Naive thymus-derived CD8-positive, alpha-beta T cell (primary cell): ENCODE data around the gene TRERF1. TPM values are rescaled to one million over a fixed set of nuclear protein-coding genes. Genes with fewer than 3 reads are reported as not detected.

ENCODE experiments used
- ATAC-seq, 2 donors: fragments of 150-1000 bp; cut with Tn5 transposase in 1 of 2; sonication (Bioruptor Pico), chemical (Tn5 transposase) in 1 of 2; 1 replicate in 1 of 2; 2 replicates in 1 of 2; pipeline ENCODE4 v1.10.0; 2021; ENCODE audit warnings: mild to moderate bottlenecking in 2 of 2, moderate library complexity in 2 of 2
- POLR2A ChIA-PET: fragments of 350-600 bp; sonication (Branson Sonifier 250); formaldehyde crosslinking; loops from one replicate; lab custom pipeline; 2021; ENCODE audit warnings: antibody characterized with exemption; lab: Charles Lee
- DNase-seq, 10 donors: peaks; one replicate each; pipeline versions ENCODE4 v3.0.0 to v3.0.0-alpha.2; 2020 to 2022
- H3K27ac Mint-ChIP-seq, 10 donors: one replicate each; pipeline ENCODE4 v1.8.0; 2020 to 2022; ENCODE audit warnings: mild to moderate bottlenecking in 10 of 10, mixed read lengths in 10 of 10, moderate library complexity in 4 of 10, inconsistent platforms in 1 of 10
- H3K27me3 Mint-ChIP-seq, 5 donors: one replicate each; pipeline ENCODE4 v1.8.0; 2021 to 2022; ENCODE audit warnings: mixed read lengths in 5 of 5
- H3K36me3 Mint-ChIP-seq, 3 donors: one replicate each; pipeline ENCODE4 v1.8.0; 2020 to 2022; ENCODE audit warnings: mixed read lengths in 3 of 3, mild to moderate bottlenecking in 2 of 3, inconsistent platforms in 1 of 3
- H3K4me1 Mint-ChIP-seq, 4 donors: one replicate each; pipeline ENCODE4 v1.8.0; 2021 to 2022; ENCODE audit warnings: mixed read lengths in 4 of 4
- H3K4me3 Mint-ChIP-seq, 10 donors: one replicate each; pipeline ENCODE4 v1.8.0; 2020 to 2022; ENCODE audit warnings: mild to moderate bottlenecking in 10 of 10, mixed read lengths in 10 of 10, moderate library complexity in 6 of 10, inconsistent platforms in 1 of 10
- H3K9me3 Mint-ChIP-seq, 9 donors: one replicate each; pipeline ENCODE4 v1.8.0; 2020 to 2022; ENCODE audit warnings: mixed read lengths in 9 of 9, mild to moderate bottlenecking in 3 of 9, inconsistent platforms in 1 of 9, moderate library complexity in 1 of 9
- polyA plus RNA-seq, 3 donors: library from polyadenylated mRNA; unstranded; fragments of 300-500 nt; fragmentation: Illumina TruSeq; gene quantifications; one replicate each; pipeline ENCODE4 v1.2.3, GENCODE V29; 2021
- total RNA-seq, 8 experiments: library from RNA in 2 of 8; stranded (reverse) in 2 of 8; gene quantifications; one replicate each; pipeline ENCODE4 v1.2.3 and lab custom pipeline; 2021 to 2026

The TRERF1 gene
- total and polyA plus RNA-seq, 5 experiments from 2014 or later = 3.8 to 18.2 (median 7.1) TPM

- peaks cover 0 to 49% (median 25%) of the 10 kb centered on the region in 3 donors for H3K36me3 Mint-ChIP-seq
- H3K4me1 Mint-ChIP-seq = peaks cover 34 to 66% (median 63%) of the 10 kb centered on the region in 4 donors
- POLR2A ChIA-PET = interaction anchor here (1.3 to 2.4 kb wide), 2 partner anchors 13 to 95 kb away, joined by 8 read pairs; no protein-coding TSS in a partner anchor
- peak overlapping the region in 8 of 10 donors; percentile 16 to 77 (median 62) for H3K4me3 Mint-ChIP-seq
- H3K27ac Mint-ChIP-seq = peak overlapping the region; percentile 12 to 91 (median 82)
- DNase-seq (no peak), ATAC-seq (no peak)
- H3K27me3 Mint-ChIP-seq = no peaks in the 10 kb centered on the region
- H3K9me3 Mint-ChIP-seq = no peaks in the 10 kb centered on the region
Observed at GRCh38 chr6:42294759-42295158, 157.0 kb downstream of the TRERF1 start.

GRCh38 chr6:42293386-42293977 lies 158.2 kb downstream of the TRERF1 start:
- no peaks in the 10 kb centered on the region for H3K27me3 Mint-ChIP-seq
- H3K27ac Mint-ChIP-seq = peak overlapping the region; percentile 70 to 93 (median 92)
- H3K9me3 Mint-ChIP-seq = no peaks in the 10 kb centered on the region
- peak overlapping the region; percentile 64 to 81 (median 74) for H3K4me3 Mint-ChIP-seq
- DNase-seq (peak in 1 of 10 donors; percentile 17), ATAC-seq (peak; percentile 35 to 57)
- POLR2A ChIA-PET = interaction anchor here (0.8 to 2.4 kb wide), 6 partner anchors 8 to 159 kb away, joined by 3 to 8 read pairs (median 6); no protein-coding TSS in a partner anchor
- peaks cover 0 to 44% (median 21%) of the 10 kb centered on the region in 3 donors for H3K36me3 Mint-ChIP-seq
- H3K4me1 Mint-ChIP-seq = peaks cover 36 to 73% (median 71%) of the 10 kb centered on the region in 4 donors

GRCh38 chr6:42292004-42292740 lies 159.6 kb downstream of the TRERF1 start:
- Mint-ChIP-seq H3K9me3 (peaks cover 0 to 7% (median 3%) of the 10 kb centered on the region in 9 donors), H3K36me3 (peaks cover 4 to 42% (median 20%) of the 10 kb centered on the region in 3 donors), H3K4me1 (peaks cover 42 to 79% (median 74%) of the 10 kb centered on the region in 4 donors), H3K4me3 (peak overlapping the region in 5 of 10 donors; percentile 12 to 50 (median 26)), H3K27me3 (no peaks in the 10 kb centered on the region), H3K27ac (peak overlapping the region; percentile 72 to 91 (median 88))
- DNase-seq = no peak
- POLR2A ChIA-PET = interaction anchor here (0.6 to 1.8 kb wide), 5 partner anchors 9 to 280 kb away, joined by 3 to 8 read pairs (median 7); no protein-coding TSS in a partner anchor
- ATAC-seq = no peak

GRCh38 chr6:42287756-42288155 lies 164.0 kb downstream of the TRERF1 start:
- Mint-ChIP-seq H3K27me3 (no peaks in the 10 kb centered on the region), H3K4me3 (peak overlapping the region in 1 of 10 donors; percentile 42), H3K36me3 (peaks cover 4 to 38% (median 17%) of the 10 kb centered on the region in 3 donors), H3K27ac (peak overlapping the region in 8 of 10 donors; percentile 19 to 72 (median 44)), H3K4me1 (peaks cover 15 to 45% (median 39%) of the 10 kb centered on the region in 4 donors), H3K9me3 (peaks cover 0 to 7% (median 3%) of the 10 kb centered on the region in 9 donors)
- ATAC-seq (no peak), DNase-seq (no peak)
- POLR2A ChIA-PET = interaction anchor here (0.6 kb wide), 1 partner anchor 65 kb away, joined by 3 read pairs; no protein-coding TSS in a partner anchor

GRCh38 chr6:42281570-42281969 lies 170.2 kb downstream of the TRERF1 start:
- POLR2A ChIA-PET = interaction anchor here (0.8 to 5.3 kb wide), 6 partner anchors 8 to 171 kb away, joined by 3 to 26 read pairs (median 7); partner anchors contain the start of gene TRERF1
- Mint-ChIP-seq H3K27me3 (no peaks in the 10 kb centered on the region), H3K27ac (peak overlapping the region; percentile 85 to 99 (median 91)), H3K36me3 (peaks cover 0 to 8% (median 5%) of the 10 kb centered on the region in 3 donors), H3K9me3 (peaks cover 0 to 3% (median 0%) of the 10 kb centered on the region in 9 donors), H3K4me3 (peak overlapping the region in 9 of 10 donors; percentile 13 to 81 (median 57)), H3K4me1 (peaks cover 33 to 71% (median 61%) of the 10 kb centered on the region in 4 donors)
- peak; percentile 51 to 54 for ATAC-seq
- DNase-seq = peak; percentile 32 to 85 (median 73)

- POLR2A ChIA-PET = interaction anchor here (0.8 to 5.3 kb wide), 6 partner anchors 8 to 171 kb away, joined by 3 to 26 read pairs (median 7); partner anchors contain the start of gene TRERF1
Observed at GRCh38 chr6:42280966-42281533, 170.7 kb downstream of the TRERF1 start.

GRCh38 chr6:42279966-42280629 lies 171.6 kb downstream of the TRERF1 start:
- H3K36me3 Mint-ChIP-seq = peaks cover 0 to 8% (median 7%) of the 10 kb centered on the region in 3 donors
- DNase-seq (no peak), ATAC-seq (no peak)
- POLR2A ChIA-PET = interaction anchor here (1.2 to 5.3 kb wide), 4 partner anchors 10 to 172 kb away, joined by 3 to 26 read pairs (median 14); partner anchors contain the start of gene TRERF1
- peaks cover 0 to 3% (median 0%) of the 10 kb centered on the region in 9 donors for H3K9me3 Mint-ChIP-seq
- peak overlapping the region; percentile 85 to 99 (median 94) for H3K27ac Mint-ChIP-seq
- H3K4me1 Mint-ChIP-seq = peaks cover 37 to 78% (median 62%) of the 10 kb centered on the region in 4 donors
- H3K27me3 Mint-ChIP-seq = no peaks in the 10 kb centered on the region
- peak overlapping the region in 9 of 10 donors; percentile 48 to 81 (median 66) for H3K4me3 Mint-ChIP-seq

More at GRCh38 chr6:42280966-42281533, 170.7 kb downstream of the TRERF1 start:
- DNase-seq (no peak), ATAC-seq (no peak)
- Mint-ChIP-seq H3K27me3 (no peaks in the 10 kb centered on the region), H3K4me3 (peak overlapping the region in 9 of 10 donors; percentile 13 to 81 (median 57)), H3K9me3 (peaks cover 0 to 3% (median 0%) of the 10 kb centered on the region in 9 donors), H3K4me1 (peaks cover 34 to 74% (median 61%) of the 10 kb centered on the region in 4 donors), H3K36me3 (peaks cover 0 to 8% (median 5%) of the 10 kb centered on the region in 3 donors), H3K27ac (peak overlapping the region; percentile 85 to 99 (median 91))

GRCh38 chr6:42279144-42279781 lies 172.5 kb downstream of the TRERF1 start:
- POLR2A ChIA-PET = interaction anchor here (0.6 to 5.3 kb wide), 7 partner anchors 11 to 467 kb away, joined by 3 to 26 read pairs (median 3); partner anchors contain the start of gene TRERF1
- DNase-seq (peak in 5 of 10 donors; percentile 16 to 43 (median 31)), ATAC-seq (peak; percentile 11 to 12)
- Mint-ChIP-seq H3K36me3 (peaks cover 0 to 8% (median 2%) of the 10 kb centered on the region in 3 donors), H3K4me1 (peaks cover 37 to 72% (median 59%) of the 10 kb centered on the region in 4 donors), H3K27ac (peak overlapping the region; percentile 85 to 99 (median 94)), H3K4me3 (peak overlapping the region; percentile 43 to 85 (median 66)), H3K27me3 (no peaks in the 10 kb centered on the region), H3K9me3 (peaks cover 0 to 3% (median 0%) of the 10 kb centered on the region in 9 donors)

DNA sequence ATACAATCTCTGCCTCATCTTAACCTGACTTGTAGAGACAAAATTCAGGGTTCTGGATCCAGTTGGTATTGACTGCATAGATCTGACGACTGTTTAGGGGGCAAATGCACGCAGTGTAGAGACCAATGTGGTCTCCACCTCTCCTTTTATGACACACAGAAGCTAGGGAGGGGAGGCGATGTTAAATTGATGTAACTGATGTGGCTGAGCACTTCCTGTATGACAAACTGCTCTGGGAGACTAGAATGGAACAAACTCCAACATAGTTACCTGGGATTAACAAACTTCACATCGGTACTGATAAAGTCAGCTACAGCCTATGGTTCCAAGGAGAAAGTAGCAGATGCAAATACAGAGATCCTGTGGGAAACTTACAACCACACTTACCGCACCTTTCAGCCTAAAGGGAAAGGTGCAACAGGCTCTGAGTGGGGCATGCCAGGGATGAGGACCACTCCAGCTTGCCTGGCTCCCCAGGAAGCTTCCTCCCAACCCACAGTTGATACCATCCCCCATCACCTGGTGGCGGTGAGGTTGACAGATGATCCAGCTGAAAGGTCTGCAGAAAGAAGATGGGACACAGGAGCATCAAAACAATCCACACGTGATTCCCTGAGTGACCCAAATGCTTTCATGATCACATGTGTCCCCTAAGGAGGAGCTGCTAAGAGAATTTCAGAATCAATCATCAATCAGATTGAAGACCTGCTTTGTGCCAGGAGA lies 173.4 kb downstream of the TRERF1 start:
- H3K27me3 Mint-ChIP-seq = no peaks in the 10 kb centered on the region
- H3K9me3 Mint-ChIP-seq = peaks cover 0 to 3% (median 0%) of the 10 kb centered on the region in 9 donors
- H3K36me3 Mint-ChIP-seq = peaks cover 0 to 6% (median 2%) of the 10 kb centered on the region in 3 donors
- POLR2A ChIA-PET = interaction anchor here (0.5 to 5.3 kb wide), 8 partner anchors 9 to 601 kb away, joined by 3 to 26 read pairs (median 3); partner anchors contain the start of gene RPL7L1
- peak overlapping the region; percentile 46 to 85 (median 68) for H3K4me3 Mint-ChIP-seq
- ATAC-seq = peak; percentile 90 to 91
- peak in 8 of 10 donors; percentile 28 to 86 (median 70) for DNase-seq
- peaks cover 38 to 70% (median 59%) of the 10 kb centered on the region in 4 donors for H3K4me1 Mint-ChIP-seq
- H3K27ac Mint-ChIP-seq = peak overlapping the region; percentile 85 to 99 (median 94)
